GM18517 (cell line): ENCODE results near the gene FBXO45.
"Not testable (repeated sequence)": the region's sequence is repeated elsewhere in the genome, so short reads cannot be mapped to it uniquely, and the experiment has no call there.

Source experiments
- ATAC-seq: cut with Tn5 transposase; IDR thresholded peaks from one replicate; pipeline ENCODE4 v1.9.1; 2021; ENCODE audit warnings: mild to moderate bottlenecking, moderate library complexity; ENCODE audit not compliant: unreplicated experiment

Gene FBXO45

DNA sequence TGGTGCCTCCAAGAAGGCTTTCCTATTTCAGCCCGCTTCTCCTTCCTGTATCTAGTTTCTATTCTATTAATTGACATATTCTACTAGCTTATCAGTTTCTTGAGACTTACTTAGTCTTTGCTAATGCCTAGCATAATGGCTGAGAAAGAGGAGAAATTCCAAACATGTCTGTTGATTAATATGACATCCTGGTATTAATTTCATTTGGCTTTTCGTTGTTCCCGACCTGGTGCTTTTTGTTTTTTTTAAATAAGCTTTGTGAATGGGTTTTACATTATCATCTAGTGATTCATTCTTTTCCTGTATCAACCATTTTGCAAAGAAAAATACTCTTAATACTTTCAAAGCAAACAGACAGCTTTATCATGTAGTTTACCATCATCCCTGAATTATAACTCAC is 13.2 kb upstream of the FBXO45 start:
- no peak for ATAC-seq

DNA sequence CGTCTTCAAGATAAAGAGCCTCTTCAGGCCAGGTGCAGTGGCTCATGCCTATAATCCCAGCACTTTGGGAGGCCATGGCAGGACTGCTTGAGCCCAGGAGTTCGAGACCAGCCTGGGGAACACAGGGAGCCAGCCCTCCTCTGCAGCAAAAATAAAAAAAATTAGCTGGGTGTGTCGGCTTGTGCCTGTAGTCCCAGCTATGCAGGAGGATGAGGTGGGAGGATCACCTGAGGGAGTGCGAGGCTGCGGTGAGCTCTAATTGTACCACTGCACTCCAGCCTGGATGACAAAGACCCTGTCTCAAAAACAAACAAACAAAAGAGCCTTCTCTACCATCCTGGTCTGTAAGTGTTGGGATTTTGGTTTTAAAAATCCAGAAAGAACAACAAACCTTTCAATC is 11.2 kb upstream of the FBXO45 start:
- ATAC-seq = no peak

DNA sequence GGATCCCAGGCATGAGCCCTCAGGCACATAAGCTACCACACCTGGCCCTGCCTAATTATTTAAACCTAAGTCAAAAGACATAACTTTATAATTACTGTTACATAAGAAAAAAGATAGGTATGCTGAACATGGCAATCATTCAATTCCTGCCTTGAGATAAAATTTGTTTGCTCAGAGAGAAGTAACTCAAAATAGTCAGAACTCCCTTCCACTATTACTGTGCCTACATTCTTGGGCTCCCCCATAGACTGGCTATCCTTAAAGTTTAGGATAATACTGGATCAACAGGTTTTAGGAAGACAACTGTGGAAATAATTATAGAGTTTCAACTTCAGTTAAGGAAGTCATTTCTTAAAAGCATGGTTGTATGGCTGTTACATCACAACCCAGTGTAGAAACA is 10.0 kb upstream of the FBXO45 start:
- no peak for ATAC-seq

DNA sequence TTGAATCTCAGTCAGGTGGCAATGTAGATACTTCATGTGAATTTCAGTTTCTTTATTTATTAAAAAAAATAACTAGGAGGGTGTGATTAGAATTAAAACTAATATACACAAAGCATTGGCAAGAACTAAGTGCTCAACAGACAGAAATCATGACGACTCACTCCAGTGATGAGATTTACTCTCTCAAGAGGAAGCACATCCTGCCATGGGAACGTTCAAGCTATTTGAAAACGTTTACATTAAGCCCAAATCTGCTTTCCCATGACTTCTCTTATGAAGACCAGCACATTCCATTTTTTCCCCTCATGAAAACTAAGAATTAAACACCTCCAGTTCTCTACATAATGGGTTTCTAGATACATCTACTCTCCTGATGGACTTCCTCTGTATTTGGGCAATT is 8.6 kb upstream of the FBXO45 start:
- no peak for ATAC-seq

DNA sequence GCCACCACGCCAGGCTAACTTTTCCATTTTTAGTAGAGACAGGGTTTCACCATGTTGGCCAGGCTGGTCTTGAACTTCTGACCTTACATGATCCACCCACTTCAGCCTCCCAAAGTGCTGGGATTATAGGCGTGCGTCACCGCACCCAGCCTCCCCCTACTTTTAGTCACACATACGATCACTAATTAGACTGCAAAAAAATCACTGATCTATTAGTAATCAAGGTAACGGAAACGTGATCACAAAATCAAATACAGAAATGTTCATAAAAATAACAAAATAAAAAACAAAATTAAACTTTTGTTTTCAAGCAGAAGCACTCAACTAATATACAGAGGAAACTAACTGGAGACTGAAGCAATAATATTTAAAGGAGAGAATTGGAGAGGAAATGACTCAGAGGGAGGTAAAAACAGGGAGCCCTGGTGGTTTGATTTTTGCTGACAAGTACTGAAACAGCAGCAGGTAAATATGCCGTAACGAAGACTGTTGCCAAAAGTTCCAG is 4.7 kb upstream of the FBXO45 start:
- ATAC-seq = no peak

- ATAC-seq = peak; percentile 39
Observed at GRCh38 chr3:196569003-196569516, 600 bp downstream of the FBXO45 start.

DNA sequence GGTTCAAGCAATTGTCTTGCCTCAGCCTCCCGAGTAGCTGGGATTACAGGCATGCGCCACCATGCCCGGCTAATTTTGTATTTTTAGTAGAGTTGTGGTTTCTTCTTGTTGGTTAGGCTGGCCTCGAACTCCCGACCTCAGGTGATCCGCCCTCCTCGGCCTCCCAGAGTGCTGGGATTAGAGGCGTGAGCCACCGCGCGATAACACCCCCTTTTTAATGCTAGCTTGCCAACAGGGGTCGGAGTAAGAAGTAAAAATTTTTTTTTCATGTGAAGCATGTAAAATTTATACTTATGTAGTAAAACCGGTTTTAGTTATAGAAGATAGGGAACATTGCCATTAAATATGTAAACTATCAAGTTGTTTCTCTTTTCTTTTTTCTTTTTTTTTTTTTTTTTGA is 1.9 kb downstream of the FBXO45 start:
- not testable (repeated sequence) for ATAC-seq

- no peak for ATAC-seq
Observed at GRCh38 chr3:196572389-196572788, 3.9 kb downstream of the FBXO45 start.

- no peak for ATAC-seq
Observed at GRCh38 chr3:196585044-196585757, 16.7 kb downstream of the FBXO45 start.

DNA sequence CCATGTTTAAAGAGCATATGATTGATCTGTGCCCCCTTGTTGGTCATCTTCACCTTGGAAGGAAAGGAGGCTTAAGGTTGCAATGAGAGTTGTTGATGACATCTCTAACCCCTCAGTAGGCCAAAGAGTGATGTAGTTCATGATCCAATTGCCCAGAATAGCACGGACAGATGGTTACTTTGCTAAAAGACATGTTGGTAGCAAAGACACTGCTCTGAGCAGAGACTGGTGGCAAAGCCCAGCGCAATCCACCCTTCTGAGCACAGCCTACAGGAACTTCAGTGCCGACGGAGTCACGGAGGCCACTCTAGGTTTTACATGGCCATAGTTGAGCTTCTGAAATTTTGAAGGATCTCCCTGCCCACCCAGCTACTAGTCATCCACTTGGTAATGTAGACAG is 21.8 kb downstream of the FBXO45 start:
- no peak for ATAC-seq

GRCh38 chr3:196596355-196596754 is 27.9 kb downstream of the FBXO45 start:
- no peak for ATAC-seq

GRCh38 chr3:196597971-196598733 is 29.7 kb downstream of the FBXO45 start:
- ATAC-seq = not testable (repeated sequence)

- ATAC-seq = no peak
Observed at GRCh38 chr3:196599734-196600128, 31.3 kb downstream of the FBXO45 start.

GRCh38 chr3:196600359-196600758 is 31.9 kb downstream of the FBXO45 start:
- ATAC-seq = no peak

- no peak for ATAC-seq
Observed at GRCh38 chr3:196602673-196603072, 34.2 kb downstream of the FBXO45 start.

DNA sequence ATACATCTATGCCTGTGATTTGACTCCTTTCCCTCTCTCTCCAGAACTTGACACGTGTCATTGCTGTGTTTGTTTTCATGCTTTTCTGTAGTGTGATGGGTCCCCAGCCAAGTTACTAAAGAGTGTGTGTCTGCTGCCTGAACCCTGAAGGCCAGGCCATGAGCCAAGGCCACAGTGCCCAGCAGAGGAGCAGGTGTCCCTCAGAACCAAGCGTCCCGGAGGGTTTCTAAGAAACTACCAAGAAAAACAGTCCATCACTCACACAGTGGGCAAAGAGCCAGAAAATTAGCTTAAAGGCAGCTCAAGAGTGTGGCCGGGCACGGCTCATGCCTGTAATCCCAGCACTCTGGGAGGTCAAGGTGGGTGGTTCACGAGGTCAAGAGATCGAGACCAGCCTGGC is 35.2 kb downstream of the FBXO45 start:
- ATAC-seq = no peak

GRCh38 chr3:196604548-196604947 is 36.1 kb downstream of the FBXO45 start:
- no peak for ATAC-seq

DNA sequence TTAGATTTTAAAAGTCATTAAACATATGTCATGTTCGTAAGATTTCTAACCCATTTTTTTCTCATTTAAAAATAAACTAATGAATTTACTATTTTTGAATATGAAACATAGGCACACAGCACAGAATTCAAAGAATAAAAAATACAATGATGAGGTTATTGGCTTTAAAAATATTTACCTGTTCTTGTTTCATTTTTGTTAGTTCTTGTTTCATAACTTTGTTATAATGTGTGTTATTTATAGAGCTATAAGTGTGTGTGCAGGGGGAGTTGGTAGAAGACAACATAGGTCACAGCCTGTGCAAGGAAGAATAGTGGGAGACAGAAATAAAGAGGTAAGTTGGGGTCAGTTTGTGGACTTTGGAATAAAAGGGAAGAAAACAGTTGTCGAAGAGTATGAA is 40.2 kb downstream of the FBXO45 start:
- no peak for ATAC-seq

GRCh38 chr3:196609343-196609775 is 40.9 kb downstream of the FBXO45 start:
- peak; percentile 42 for ATAC-seq

DNA sequence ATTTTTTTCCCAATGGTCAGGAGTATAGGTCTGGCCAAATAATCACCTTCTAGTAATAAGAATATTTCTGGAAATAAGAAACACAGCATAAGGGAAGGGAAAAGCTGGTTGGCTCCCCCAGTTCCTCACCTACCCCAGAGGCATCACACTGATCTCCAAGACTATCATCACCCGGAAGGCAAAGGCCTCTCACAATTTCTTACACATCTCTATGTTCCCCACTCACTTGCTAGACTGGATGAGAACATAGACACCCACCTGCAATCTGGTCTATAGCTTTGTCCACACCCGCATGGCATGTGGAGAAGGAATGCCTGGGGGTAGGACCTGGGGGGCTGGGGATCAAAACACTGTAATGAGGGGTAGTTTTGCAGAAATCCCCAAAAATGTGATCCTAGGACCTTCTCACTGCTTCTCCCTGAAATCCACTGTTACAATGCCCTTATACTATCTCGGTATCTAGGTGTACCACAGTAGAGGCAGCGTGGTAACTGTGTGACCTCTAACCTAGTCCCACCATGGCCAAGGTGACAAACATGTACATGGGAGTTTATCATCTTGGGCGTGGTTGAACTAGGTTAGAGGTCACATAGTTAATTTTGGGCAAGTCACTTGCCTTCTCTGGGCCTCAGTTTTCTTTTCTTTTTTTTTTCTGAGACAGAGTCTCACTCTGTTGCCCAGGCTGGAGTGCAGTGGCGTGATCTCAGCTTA is 41.5 kb downstream of the FBXO45 start:
- no peak for ATAC-seq

- ATAC-seq = no peak
Observed at GRCh38 chr3:196611761-196612483, 43.5 kb downstream of the FBXO45 start.
